Measurements from ENCODE around the gene ADAMTS17.

DNA sequence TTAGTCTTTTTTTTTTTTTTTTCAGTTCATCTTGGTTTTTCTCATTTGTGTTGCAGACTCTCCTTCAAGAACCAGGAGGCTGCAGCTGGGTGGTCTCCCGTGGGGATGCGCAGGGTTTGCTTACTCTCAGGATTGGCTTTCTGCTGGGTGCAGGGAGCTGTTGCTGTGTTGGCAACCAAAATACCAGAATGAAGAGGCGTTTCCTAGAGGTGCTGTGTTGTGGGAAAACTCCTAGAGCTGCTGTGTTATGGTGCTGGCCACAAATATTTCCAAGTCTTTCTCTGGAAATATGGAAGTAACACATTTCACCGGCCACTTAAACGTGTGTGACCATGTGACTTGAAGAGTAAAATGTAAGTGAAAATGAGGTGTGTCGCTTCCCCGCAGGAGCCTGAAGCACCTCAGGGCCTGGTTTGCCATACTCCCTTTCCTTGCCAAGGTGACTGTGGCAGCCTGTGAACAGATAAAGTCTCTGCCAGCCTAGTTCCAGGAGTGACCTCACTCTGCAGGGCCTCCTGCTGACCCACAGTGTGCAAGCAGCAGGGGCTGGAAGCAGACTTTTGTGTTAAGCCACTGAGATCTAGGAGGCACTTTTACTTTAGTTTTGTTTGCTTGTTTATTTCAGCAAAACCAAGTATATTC, 258.9 kb downstream of the ADAMTS17 start:
- TF ChIP-seq TP53 (CRISPR knock-in tag; IDR thresholded peaks at IDR 0.05) (no peak), ZNF317 (CRISPR knock-in tag; IDR thresholded peaks at IDR 0.05; ENCODE audit: borderline replicate concordance, low read depth) (no peak), NFYB (CRISPR knock-in tag; conservative IDR thresholded peaks at IDR 0.05; ENCODE audit: low read depth) (no peak)
- TF ChIP-seq, protein P1, sequence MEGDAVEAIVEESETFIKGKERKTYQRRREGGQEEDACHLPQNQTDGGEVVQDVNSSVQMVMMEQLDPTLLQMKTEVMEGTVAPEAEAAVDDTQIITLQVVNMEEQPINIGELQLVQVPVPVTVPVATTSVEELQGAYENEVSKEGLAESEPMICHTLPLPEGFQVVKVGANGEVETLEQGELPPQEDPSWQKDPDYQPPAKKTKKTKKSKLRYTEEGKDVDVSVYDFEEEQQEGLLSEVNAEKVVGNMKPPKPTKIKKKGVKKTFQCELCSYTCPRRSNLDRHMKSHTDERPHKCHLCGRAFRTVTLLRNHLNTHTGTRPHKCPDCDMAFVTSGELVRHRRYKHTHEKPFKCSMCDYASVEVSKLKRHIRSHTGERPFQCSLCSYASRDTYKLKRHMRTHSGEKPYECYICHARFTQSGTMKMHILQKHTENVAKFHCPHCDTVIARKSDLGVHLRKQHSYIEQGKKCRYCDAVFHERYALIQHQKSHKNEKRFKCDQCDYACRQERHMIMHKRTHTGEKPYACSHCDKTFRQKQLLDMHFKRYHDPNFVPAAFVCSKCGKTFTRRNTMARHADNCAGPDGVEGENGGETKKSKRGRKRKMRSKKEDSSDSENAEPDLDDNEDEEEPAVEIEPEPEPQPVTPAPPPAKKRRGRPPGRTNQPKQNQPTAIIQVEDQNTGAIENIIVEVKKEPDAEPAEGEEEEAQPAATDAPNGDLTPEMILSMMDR (IDR thresholded peaks at IDR 0.05), result no peak
- TF ChIP-seq, protein P2, sequence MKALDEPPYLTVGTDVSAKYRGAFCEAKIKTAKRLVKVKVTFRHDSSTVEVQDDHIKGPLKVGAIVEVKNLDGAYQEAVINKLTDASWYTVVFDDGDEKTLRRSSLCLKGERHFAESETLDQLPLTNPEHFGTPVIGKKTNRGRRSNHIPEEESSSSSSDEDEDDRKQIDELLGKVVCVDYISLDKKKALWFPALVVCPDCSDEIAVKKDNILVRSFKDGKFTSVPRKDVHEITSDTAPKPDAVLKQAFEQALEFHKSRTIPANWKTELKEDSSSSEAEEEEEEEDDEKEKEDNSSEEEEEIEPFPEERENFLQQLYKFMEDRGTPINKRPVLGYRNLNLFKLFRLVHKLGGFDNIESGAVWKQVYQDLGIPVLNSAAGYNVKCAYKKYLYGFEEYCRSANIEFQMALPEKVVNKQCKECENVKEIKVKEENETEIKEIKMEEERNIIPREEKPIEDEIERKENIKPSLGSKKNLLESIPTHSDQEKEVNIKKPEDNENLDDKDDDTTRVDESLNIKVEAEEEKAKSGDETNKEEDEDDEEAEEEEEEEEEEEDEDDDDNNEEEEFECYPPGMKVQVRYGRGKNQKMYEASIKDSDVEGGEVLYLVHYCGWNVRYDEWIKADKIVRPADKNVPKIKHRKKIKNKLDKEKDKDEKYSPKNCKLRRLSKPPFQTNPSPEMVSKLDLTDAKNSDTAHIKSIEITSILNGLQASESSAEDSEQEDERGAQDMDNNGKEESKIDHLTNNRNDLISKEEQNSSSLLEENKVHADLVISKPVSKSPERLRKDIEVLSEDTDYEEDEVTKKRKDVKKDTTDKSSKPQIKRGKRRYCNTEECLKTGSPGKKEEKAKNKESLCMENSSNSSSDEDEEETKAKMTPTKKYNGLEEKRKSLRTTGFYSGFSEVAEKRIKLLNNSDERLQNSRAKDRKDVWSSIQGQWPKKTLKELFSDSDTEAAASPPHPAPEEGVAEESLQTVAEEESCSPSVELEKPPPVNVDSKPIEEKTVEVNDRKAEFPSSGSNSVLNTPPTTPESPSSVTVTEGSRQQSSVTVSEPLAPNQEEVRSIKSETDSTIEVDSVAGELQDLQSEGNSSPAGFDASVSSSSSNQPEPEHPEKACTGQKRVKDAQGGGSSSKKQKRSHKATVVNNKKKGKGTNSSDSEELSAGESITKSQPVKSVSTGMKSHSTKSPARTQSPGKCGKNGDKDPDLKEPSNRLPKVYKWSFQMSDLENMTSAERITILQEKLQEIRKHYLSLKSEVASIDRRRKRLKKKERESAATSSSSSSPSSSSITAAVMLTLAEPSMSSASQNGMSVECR (CRISPR knock-in tag; IDR thresholded peaks at IDR 0.05; ENCODE audit: borderline replicate concordance), result no peak
